Natural killer cell (primary cell): ENCODE measurements around the gene MARVELD2. TPM values are rescaled to one million over a fixed set of nuclear protein-coding genes. Genes with fewer than 3 reads are reported as not detected.
"Not testable (repeated sequence)": the region's sequence is repeated elsewhere in the genome, so short reads cannot be mapped to it uniquely, and the experiment has no call there.

ENCODE experiments used
- ATAC-seq, 3 donors: fragments of 150-1000 bp in 2 of 3; fragments of 200-7000 bp in 1 of 3; cut with Tn5 transposase; 1 replicate in 1 of 3; 2 replicates in 2 of 3; pipeline ENCODE4 v1.10.0; 2021; ENCODE audit warnings: mild to moderate bottlenecking in 2 of 3, moderate library complexity in 2 of 3
- DNase-seq, 2 donors: peaks; one replicate each; pipeline versions ENCODE4 v3.0.0 to v3.0.0-alpha.2; 2013 to 2021; ENCODE audit warnings: mixed read lengths in 1 of 2
- H3K27ac ChIP-seq: one replicate; pipeline ENCODE4 v1.5.1; 2013; ENCODE audit warnings: mild to moderate bottlenecking, low read length
- H3K27me3 ChIP-seq: one replicate; pipeline ENCODE4 v1.6.1; 2013; ENCODE audit warnings: low read length; ENCODE audit not compliant: control insufficient read depth, insufficient read depth
- H3K36me3 ChIP-seq: one replicate; pipeline ENCODE4 v1.6.1; 2013; ENCODE audit warnings: low read length; ENCODE audit not compliant: control insufficient read depth, insufficient read depth
- H3K4me1 ChIP-seq: one replicate; pipeline ENCODE4 v1.6.1; 2013; ENCODE audit warnings: low read length; ENCODE audit not compliant: control insufficient read depth, insufficient read depth
- H3K4me3 ChIP-seq: one replicate; pipeline ENCODE4 v1.5.1; 2013; ENCODE audit warnings: low read length
- H3K9me3 ChIP-seq: one replicate; pipeline ENCODE4 v1.6.1; 2013; ENCODE audit warnings: low read length; ENCODE audit not compliant: control insufficient read depth, insufficient read depth
- H3K27ac Mint-ChIP-seq, 2 donors: one replicate each; pipeline ENCODE4 v1.8.0; 2022; ENCODE audit warnings: mild to moderate bottlenecking in 2 of 2, mixed read lengths in 2 of 2, moderate library complexity in 1 of 2
- H3K27me3 Mint-ChIP-seq, 2 donors: one replicate each; pipeline ENCODE4 v1.8.0; 2022; ENCODE audit warnings: low read depth in 2 of 2, mixed read lengths in 2 of 2
- H3K36me3 Mint-ChIP-seq: one replicate; pipeline ENCODE4 v1.8.0; 2022; ENCODE audit warnings: mixed read lengths
- H3K4me1 Mint-ChIP-seq, 2 donors: one replicate each; pipeline ENCODE4 v1.8.0; 2022; ENCODE audit warnings: mixed read lengths in 2 of 2
- H3K4me3 Mint-ChIP-seq: one replicate; pipeline ENCODE4 v1.8.0; 2022; ENCODE audit warnings: mild to moderate bottlenecking, moderate library complexity, mixed read lengths
- H3K9me3 Mint-ChIP-seq, 2 donors: one replicate each; pipeline ENCODE4 v1.8.0; 2022; ENCODE audit warnings: mixed read lengths in 2 of 2
- CTCF ChIP-seq: fragments of 200-600 bp; IDR thresholded peaks from one replicate; pipeline ENCODE4 v1.8.0; 2022; ENCODE audit warnings: antibody characterized with exemption
- WGBS: methylation state at CpG from one replicate; pipeline ENCODE4 v1.1.7; 2013; ENCODE audit warnings: missing lambda C conversion rate; ENCODE audit not compliant: insufficient coverage; 5-methylcytosine and 5-hydroxymethylcytosine counted together
- intact Hi-C: fragments of 100-400 bp; cut with micrococcal nuclease; formaldehyde crosslinking; loops from one replicate; pipeline ENCODE4 v1.14.2; 2022
- total RNA-seq, 4 donors: library from RNA; stranded (reverse); fragments of 120-200 nt in 1 of 4; gene quantifications; one replicate each; pipeline versions ENCODE4 v1.2.3 to v1.2.4, GENCODE V29; 2013 to 2022

MARVELD2 gene
- total RNA-seq, 3 donors from 2014 or later (not counting 1 experiment from before 2014, with no cell fraction given) = 0.50 TPM; not detected in 2

GRCh38 chr5:69432412-69433206 is 17.7 kb downstream of the MARVELD2 start:
- Mint-ChIP-seq H3K4me1 (no peaks in the 10 kb centered on the region), H3K9me3 (no peaks in the 10 kb centered on the region), H3K4me3 (no peak overlapping the region), H3K27ac (no peak overlapping the region), H3K36me3 (no peaks in the 10 kb centered on the region), H3K27me3 (no peaks in the 10 kb centered on the region)
- Histone ChIP-seq H3K9me3 (no peaks in the 10 kb centered on the region), H3K4me1 (no peaks in the 10 kb centered on the region), H3K4me3 (no peak overlapping the region), H3K36me3 (no peaks in the 10 kb centered on the region), H3K27me3 (no peaks in the 10 kb centered on the region), H3K27ac (no peak overlapping the region)
- DNase-seq = no peak
- whole genome bisulfite sequencing = 74% methylated on average over 8 of the region's 8 CpGs
- no peak for TF ChIP-seq CTCF
- intact Hi-C loops = no loop called here
- ATAC-seq = no peak

- H3K4me1 Mint-ChIP-seq, H3K27me3 ChIP-seq, H3K4me3 Mint-ChIP-seq, H3K4me1 ChIP-seq, H3K27me3 Mint-ChIP-seq, H3K36me3 ChIP-seq, H3K27ac Mint-ChIP-seq, DNase-seq, H3K27ac ChIP-seq, H3K9me3 Mint-ChIP-seq, H3K9me3 ChIP-seq, H3K36me3 Mint-ChIP-seq, intact Hi-C loops, ATAC-seq, H3K4me3 ChIP-seq: not testable (repeated sequence)
- 89% methylated on average over 5 of the region's 5 CpGs for WGBS
These were observed 20.5 kb downstream of the MARVELD2 start for GRCh38 chr5:69435276-69435884.

- intact Hi-C loops = no loop called here
- no peak for DNase-seq
- Mint-ChIP-seq H3K9me3 (no peaks in the 10 kb centered on the region), H3K4me3 (no peak overlapping the region), H3K4me1 (no peaks in the 10 kb centered on the region), H3K27ac (no peak overlapping the region), H3K27me3 (no peaks in the 10 kb centered on the region), H3K36me3 (no peaks in the 10 kb centered on the region)
- no peaks in the 10 kb centered on the region for H3K9me3 ChIP-seq
- 92% methylated on average over 7 of the region's 7 CpGs for WGBS
- H3K36me3 ChIP-seq = no peaks in the 10 kb centered on the region
- no peak for ATAC-seq
- no peak overlapping the region for H3K27ac ChIP-seq
- no peaks in the 10 kb centered on the region for H3K27me3 ChIP-seq
- H3K4me3 ChIP-seq = no peak overlapping the region
- no peak for TF ChIP-seq CTCF
- no peaks in the 10 kb centered on the region for H3K4me1 ChIP-seq
These were observed 29.3 kb downstream of the MARVELD2 start for GRCh38 chr5:69444127-69444754.

- H3K4me1 Mint-ChIP-seq = no peaks in the 10 kb centered on the region
- no peak overlapping the region for H3K27ac ChIP-seq
- H3K27me3 ChIP-seq = no peaks in the 10 kb centered on the region
- no peak for TF ChIP-seq CTCF
- no peaks in the 10 kb centered on the region for H3K9me3 Mint-ChIP-seq
- no peaks in the 10 kb centered on the region for H3K36me3 Mint-ChIP-seq
- H3K27ac Mint-ChIP-seq = no peak overlapping the region
- H3K4me3 Mint-ChIP-seq = no peak overlapping the region
- intact Hi-C loops = no loop called here
- no peaks in the 10 kb centered on the region for H3K27me3 Mint-ChIP-seq
- H3K4me1 ChIP-seq = no peaks in the 10 kb centered on the region
- no peaks in the 10 kb centered on the region for H3K36me3 ChIP-seq
- no peak overlapping the region for H3K4me3 ChIP-seq
- DNase-seq (no peak), ATAC-seq (no peak)
- H3K9me3 ChIP-seq = no peaks in the 10 kb centered on the region
- WGBS = 90% methylated on average over 8 of the region's 8 CpGs
These were observed 34.6 kb downstream of the MARVELD2 start for GRCh38 chr5:69449511-69449910.
